H9 (cell line): Measurements from ENCODE around the gene NTSR2. TPM values are rescaled to one million over a fixed set of nuclear protein-coding genes. Genes with fewer than 3 reads are reported as not detected.

Experiments
- DNase-seq: peaks from one replicate; pipeline ENCODE4 v3.0.0-alpha.2; 2017
- H2AFZ ChIP-seq: one replicate; pipeline ENCODE4 v1.6.1; 2013; ENCODE audit warnings: mild to moderate bottlenecking, low read length, control low read depth, moderate library complexity
- H2AK5ac ChIP-seq: 2 replicates; pipeline ENCODE4 v1.6.1; 2013; ENCODE audit warnings: low read length, control low read depth, mixed read lengths; ENCODE audit not compliant: insufficient read length
- H2BK120ac ChIP-seq: one replicate; pipeline ENCODE4 v1.6.1; 2013; ENCODE audit warnings: low read depth, mild to moderate bottlenecking, low read length, control low read depth, inconsistent platforms; ENCODE audit not compliant: poor library complexity, severe bottlenecking
- H2BK12ac ChIP-seq: 2 replicates; pipeline ENCODE4 v1.6.1; 2013; ENCODE audit warnings: low read length, control low read depth, mixed read lengths, low read depth; ENCODE audit not compliant: insufficient read length
- H2BK15ac ChIP-seq: 2 replicates; pipeline ENCODE4 v1.6.1; 2013; ENCODE audit warnings: low read depth, low read length, control low read depth
- H2BK20ac ChIP-seq: one replicate; pipeline ENCODE4 v1.6.1; 2013; ENCODE audit warnings: low read depth, mild to moderate bottlenecking, low read length, control low read depth, inconsistent platforms; ENCODE audit not compliant: poor library complexity, severe bottlenecking
- H2BK5ac ChIP-seq: 2 replicates; pipeline ENCODE4 v1.6.1; 2013; ENCODE audit warnings: low read length, control low read depth, mixed read lengths; ENCODE audit not compliant: insufficient read length
- H3K14ac ChIP-seq: 2 replicates; pipeline ENCODE4 v1.6.1; 2013; ENCODE audit warnings: low read length, control low read depth; ENCODE audit not compliant: insufficient read depth
- H3K18ac ChIP-seq: 2 replicates; pipeline ENCODE4 v1.6.1; 2013; ENCODE audit warnings: low read depth, mild to moderate bottlenecking, mixed read lengths, low read length, control low read depth; ENCODE audit not compliant: insufficient read length
- H3K23ac ChIP-seq: 2 replicates; pipeline ENCODE4 v1.6.1; 2013; ENCODE audit warnings: low read length, control low read depth, mixed read lengths, low read depth; ENCODE audit not compliant: insufficient read length
- H3K23me2 ChIP-seq: 2 replicates; pipeline ENCODE4 v1.6.1; 2013; ENCODE audit warnings: low read depth, mild to moderate bottlenecking, mixed read lengths, low read length, control low read depth; ENCODE audit not compliant: insufficient read length, poor library complexity, severe bottlenecking
- H3K27ac ChIP-seq: 2 replicates; pipeline ENCODE4 v1.5.1; 2013; ENCODE audit warnings: low read length, control low read depth, mixed read lengths, low read depth; ENCODE audit not compliant: insufficient read length
- H3K27me3 ChIP-seq: 2 replicates; pipeline ENCODE4 v1.6.1; 2013; ENCODE audit warnings: low read length, control low read depth, inconsistent platforms; ENCODE audit not compliant: insufficient read depth
- H3K4ac ChIP-seq: 2 replicates; pipeline ENCODE4 v1.6.1; 2013; ENCODE audit warnings: low read depth, mild to moderate bottlenecking, control low read depth, inconsistent platforms, low read length, moderate library complexity
- H3K4me1 ChIP-seq: 2 replicates; pipeline ENCODE4 v1.6.1; 2013; ENCODE audit warnings: low read length, control low read depth, inconsistent platforms; ENCODE audit not compliant: insufficient read depth
- H3K4me2 ChIP-seq: 2 replicates; pipeline ENCODE4 v1.6.1; 2013; ENCODE audit warnings: low read length, control low read depth, mixed read lengths; ENCODE audit not compliant: insufficient read length, insufficient read depth
- H3K56ac ChIP-seq: 2 replicates; pipeline ENCODE4 v1.6.1; 2013; ENCODE audit warnings: low read depth, mild to moderate bottlenecking, mixed read lengths, low read length, control low read depth; ENCODE audit not compliant: insufficient read length
- H3K79me1 ChIP-seq: 2 replicates; pipeline ENCODE4 v1.6.1; 2013; ENCODE audit warnings: low read depth, mild to moderate bottlenecking, moderate library complexity, low read length, control low read depth, inconsistent platforms; ENCODE audit not compliant: insufficient read depth, poor library complexity, severe bottlenecking
- H3K79me2 ChIP-seq: 2 replicates; pipeline ENCODE4 v1.6.1; 2013; ENCODE audit warnings: low read length, control low read depth, inconsistent platforms; ENCODE audit not compliant: insufficient read depth
- H3K9ac ChIP-seq: 2 replicates; pipeline ENCODE4 v1.6.1; 2013; ENCODE audit warnings: low read length, control low read depth, mixed read lengths; ENCODE audit not compliant: insufficient read length; ENCODE audit errors: extremely low read depth
- H3K9me3 ChIP-seq: one replicate; pipeline ENCODE4 v1.6.1; 2013; ENCODE audit warnings: low read depth, low read length, inconsistent platforms; ENCODE audit not compliant: control insufficient read depth
- H3T11ph ChIP-seq: one replicate; pipeline ENCODE4 v1.6.1; 2013; ENCODE audit warnings: mild to moderate bottlenecking, low read length, control low read depth, inconsistent platforms
- H4K20me1 ChIP-seq: one replicate; pipeline ENCODE4 v1.6.1; 2013; ENCODE audit not compliant: control insufficient read depth, insufficient read length, insufficient read depth
- H4K5ac ChIP-seq: 2 replicates; pipeline ENCODE4 v1.6.1; 2013; ENCODE audit warnings: low read depth, mild to moderate bottlenecking, mixed read lengths, low read length, control low read depth; ENCODE audit not compliant: insufficient read length
- H4K8ac ChIP-seq: replicated peaks from 2 replicates; pipeline ENCODE4 v1.6.1; 2013; ENCODE audit warnings: low read length, control low read depth, mixed read lengths, low read depth; ENCODE audit not compliant: insufficient read length
- H4K91ac ChIP-seq: 2 replicates; pipeline ENCODE4 v1.6.1; 2013; ENCODE audit warnings: low read depth, mild to moderate bottlenecking, moderate library complexity, mixed read lengths, low read length, control low read depth; ENCODE audit not compliant: insufficient read length
- H3K27ac Mint-ChIP-seq, 3 experiments: 2 replicates in 2 of 3; 3 replicates in 1 of 3; pipeline ENCODE4 v1.8.0; 2020 to 2021; ENCODE audit warnings: mixed read lengths in 3 of 3, mild to moderate bottlenecking in 1 of 3, moderate library complexity in 1 of 3
- H3K27me3 Mint-ChIP-seq: 2 replicates; pipeline ENCODE4 v1.8.0; 2021; ENCODE audit warnings: low read depth, mild to moderate bottlenecking, moderate library complexity, mixed read lengths
- H3K36me3 Mint-ChIP-seq, 3 experiments: 2 replicates in 2 of 3; 3 replicates in 1 of 3; pipeline ENCODE4 v1.8.0; 2020 to 2021; ENCODE audit warnings: low read depth in 3 of 3, mixed read lengths in 3 of 3; ENCODE audit not compliant: insufficient read depth in 1 of 3
- H3K4me1 Mint-ChIP-seq, 2 experiments: 2 replicates each; pipeline ENCODE4 v1.8.0; 2020; ENCODE audit warnings: mixed read lengths in 2 of 2
- H3K4me3 Mint-ChIP-seq, 2 experiments: 2 replicates in 1 of 2; 3 replicates in 1 of 2; pipeline ENCODE4 v1.8.0; 2020 to 2021; ENCODE audit warnings: mild to moderate bottlenecking in 2 of 2, mixed read lengths in 2 of 2, moderate library complexity in 1 of 2
- H3K9me3 Mint-ChIP-seq, 2 experiments: 2 replicates in 1 of 2; 3 replicates in 1 of 2; pipeline ENCODE4 v1.8.0; 2020; ENCODE audit warnings: mild to moderate bottlenecking in 2 of 2, mixed read lengths in 2 of 2, moderate library complexity in 1 of 2
- CTCF ChIP-seq: fragments of 200-600 bp; sonication (generic); conservative IDR thresholded peaks from 3 replicates; pipeline ENCODE4 v1.8.0; 2021; ENCODE audit warnings: antibody characterized with exemption, mild to moderate bottlenecking
- WGBS: extraction: QIAGEN DNeasy Blood & Tissue Kit; methylation state at CpG from one replicate; pipeline ENCODE4 v1.1.7; 2013; ENCODE audit warnings: missing lambda C conversion rate, low lambda C conversion rate, mixed read lengths; ENCODE audit not compliant: insufficient read length; ENCODE audit errors: extremely low coverage; 5-methylcytosine and 5-hydroxymethylcytosine counted together
- total RNA-seq: library from RNA; stranded (reverse); gene quantifications from 2 replicates; pipeline ENCODE4 v1.2.1, GENCODE V29; 2021

NTSR2 gene
- total RNA-seq, 1 experiment from 2014 or later: not detected

GRCh38 chr2:11610624-11611242, 59.3 kb downstream of the NTSR2 start:
- Mint-ChIP-seq H3K4me3 (no peak overlapping the region), H3K27me3 (no peaks in the 10 kb centered on the region), H3K36me3 (peaks cover 19 to 35% (median 20%) of the 10 kb centered on the region in 3 experiments; a peak in 6 of 7 replicates), H3K4me1 (no peaks in the 10 kb centered on the region), H3K27ac (no peak overlapping the region), H3K9me3 (no peaks in the 10 kb centered on the region)
- WGBS: no CpG with 5 or more reads among the region's 38 CpGs
- H2BK5ac ChIP-seq: no peak overlapping the region
- H3K79me2 ChIP-seq: no peaks in the 10 kb centered on the region
- no peak overlapping the region for H3K4me2 ChIP-seq
- DNase-seq: no peak
- H3K23me2 ChIP-seq: no peaks in the 10 kb centered on the region
- H2BK12ac ChIP-seq: no peak overlapping the region
- no peak overlapping the region for H4K8ac ChIP-seq
- no peak overlapping the region for H2BK20ac ChIP-seq
- no peak overlapping the region for H3K18ac ChIP-seq
- no peak overlapping the region for H3K27ac ChIP-seq
- no peak overlapping the region for H3T11ph ChIP-seq
- no peak overlapping the region for H4K5ac ChIP-seq
- no peak overlapping the region for H2AFZ ChIP-seq
- H3K9me3 ChIP-seq: no peaks in the 10 kb centered on the region
- no peak overlapping the region for H3K9ac ChIP-seq
- no peak overlapping the region; the same call in 1 of the 2 replicates for H3K14ac ChIP-seq
- no peak overlapping the region for H4K91ac ChIP-seq
- no peak overlapping the region for H2BK15ac ChIP-seq
- H3K4ac ChIP-seq: no peak overlapping the region
- no peaks in the 10 kb centered on the region for H3K79me1 ChIP-seq
- H3K27me3 ChIP-seq: no peaks in the 10 kb centered on the region
- H4K20me1 ChIP-seq: no peaks in the 10 kb centered on the region
- TF ChIP-seq CTCF: no peak
- no peaks in the 10 kb centered on the region for H3K4me1 ChIP-seq
- H2AK5ac ChIP-seq: no peak overlapping the region
- H2BK120ac ChIP-seq: no peak overlapping the region
- no peak overlapping the region for H3K23ac ChIP-seq
- no peak overlapping the region for H3K56ac ChIP-seq

Other genes starting within 250 kb of the NTSR2 start
- gene E2F6, start 204.0 kb downstream of the NTSR2 start, total RNA-seq: 21.8 and 23.6 TPM in 2 replicates
- 15.3 and 16.5 TPM in 2 replicates for gene GREB1, start 136.2 kb downstream of the NTSR2 start, total RNA-seq
- 3.6 and 4.4 TPM in 2 replicates for gene LPIN1, start 76.4 kb upstream of the NTSR2 start, total RNA-seq